H1 (cell line): ENCODE data around the gene UBE2D3. TPM values are rescaled to one million over a fixed set of nuclear protein-coding genes. Genes with fewer than 3 reads are reported as not detected.

Experiments used
- CTCF ChIA-PET: fragments of 300-600 bp; sonication (Branson Sonifier 250); formaldehyde crosslinking; loops from one replicate; lab custom pipeline; 2021; ENCODE audit not compliant: partially characterized antibody; lab: Charles Lee
- POLR2A ChIA-PET: fragments of 300-600 bp; sonication (Branson Sonifier 250); formaldehyde crosslinking; loops from one replicate; lab custom pipeline; 2021; ENCODE audit warnings: inconsistent platforms; ENCODE audit not compliant: partially characterized antibody; lab: Charles Lee
- DNase-seq, 2 experiments: peaks; one replicate each; pipeline versions ENCODE4 v3.0.0 to v3.0.0-alpha.2; 2010 to 2022; ENCODE audit warnings: low spot score in 2 of 2, low read depth in 1 of 2, mixed read lengths in 1 of 2
- FAIRE-seq: peaks from 2 replicates; lab custom pipeline; 2011; peaks lifted over from hg19 to GRCh38; lab: Jason Lieb, UNC
- H2AFZ ChIP-seq: 2 replicates; pipeline ENCODE4 v1.8.1; 2012; ENCODE audit warnings: low read length, inconsistent platforms
- H2AK5ac ChIP-seq: 2 replicates; pipeline ENCODE4 v1.6.1; 2013; ENCODE audit warnings: low read depth, low read length
- H2BK120ac ChIP-seq: replicated peaks from 2 replicates; pipeline ENCODE3; 2013; ENCODE audit warnings: low read depth, low read length, inconsistent platforms
- H2BK12ac ChIP-seq: 2 replicates; pipeline ENCODE4 v1.6.1; 2013; ENCODE audit warnings: low read depth, low read length
- H2BK15ac ChIP-seq: 2 replicates; pipeline ENCODE4 v1.6.1; 2013; ENCODE audit warnings: low read length
- H2BK20ac ChIP-seq: 2 replicates; pipeline ENCODE4 v1.6.1; 2013; ENCODE audit warnings: low read length
- H2BK5ac ChIP-seq: 2 replicates; pipeline ENCODE4 v1.6.1; 2013; ENCODE audit warnings: low read depth, low read length
- H3K14ac ChIP-seq: 2 replicates; pipeline ENCODE4 v1.6.1; 2013; ENCODE audit warnings: inconsistent platforms; ENCODE audit not compliant: insufficient read length
- H3K18ac ChIP-seq: 2 replicates; pipeline ENCODE4 v1.6.1; 2013; ENCODE audit warnings: low read length; ENCODE audit errors: extremely low read depth
- H3K23ac ChIP-seq: 2 replicates; pipeline ENCODE4 v1.6.1; 2013; ENCODE audit warnings: inconsistent platforms; ENCODE audit not compliant: insufficient read length
- H3K23me2 ChIP-seq: 2 replicates; pipeline ENCODE4 v1.6.1; 2013; ENCODE audit warnings: low read depth, low read length
- H3K27ac ChIP-seq: 2 replicates; pipeline ENCODE4 v1.6.1; 2011; ENCODE audit warnings: low read depth, low read length, inconsistent platforms
- H3K27me3 ChIP-seq, 4 experiments: replicated peaks in 1 of 4; 1 replicate in 1 of 4; 2 replicates in 3 of 4; pipeline versions ENCODE4 v1.6.1 to v1.8.1; 2011 to 2013; ENCODE audit warnings: low read length in 3 of 4, mild to moderate bottlenecking in 3 of 4, inconsistent platforms in 2 of 4, mixed read lengths in 2 of 4, moderate library complexity in 1 of 4; ENCODE audit not compliant: control insufficient read depth in 3 of 4, insufficient read depth in 3 of 4; ENCODE audit errors: extremely low read depth in 1 of 4
- H3K36me3 ChIP-seq, 4 experiments: 2 replicates each; pipeline versions ENCODE4 v1.6.1 to v1.8.1; 2011 to 2013; ENCODE audit warnings: mild to moderate bottlenecking in 4 of 4, low read length in 3 of 4, moderate library complexity in 2 of 4, control low read depth in 1 of 4, inconsistent platforms in 1 of 4; ENCODE audit not compliant: insufficient read depth in 4 of 4, control insufficient read depth in 2 of 4
- H3K4ac ChIP-seq: replicated peaks from 2 replicates; pipeline ENCODE3; 2013; ENCODE audit warnings: low read length, low read depth, mixed read lengths, inconsistent platforms; ENCODE audit not compliant: insufficient read length
- H3K4me1 ChIP-seq, 4 experiments: replicated peaks in 1 of 4; 1 replicate in 1 of 4; 2 replicates in 3 of 4; pipeline versions ENCODE4 v1.6.1 to v1.8.1; 2011 to 2013; ENCODE audit warnings: low read length in 3 of 4, inconsistent platforms in 2 of 4, mixed read lengths in 1 of 4; ENCODE audit not compliant: insufficient read depth in 4 of 4, control insufficient read depth in 3 of 4
- H3K4me2 ChIP-seq, 2 experiments: 2 replicates each; pipeline versions ENCODE4 v1.6.1 to v1.8.1; 2011 to 2013; ENCODE audit warnings: low read depth in 2 of 2, low read length in 2 of 2, control low read depth in 1 of 2, inconsistent platforms in 1 of 2, mild to moderate bottlenecking in 1 of 2; ENCODE audit not compliant: insufficient read depth in 1 of 2
- H3K4me3 ChIP-seq, 4 experiments: fragments of 200-600, 300-600 bp in 1 of 4; sonication (generic), shearing (Covaris generic), sonication (Bioruptor Twin) in 1 of 4; 2 replicates each; pipeline versions ENCODE4 v1.5.1 to v1.8.1; 2011 to 2016; ENCODE audit warnings: low read length in 4 of 4, low read depth in 3 of 4, control low read depth in 2 of 4, inconsistent platforms in 2 of 4, mild to moderate bottlenecking in 2 of 4, mixed read lengths in 1 of 4, moderate library complexity in 1 of 4; ENCODE audit not compliant: insufficient read depth in 2 of 4; ENCODE audit errors: extremely low read depth in 1 of 4
- H3K56ac ChIP-seq: replicated peaks from 2 replicates; pipeline ENCODE3; 2013; ENCODE audit warnings: low read depth, mild to moderate bottlenecking, mixed read lengths, low read length, inconsistent platforms; ENCODE audit not compliant: insufficient read length
- H3K79me1 ChIP-seq: 2 replicates; pipeline ENCODE4 v1.6.1; 2013; ENCODE audit warnings: low read depth, low read length, control low read depth
- H3K79me2 ChIP-seq, 2 experiments: 2 replicates each; pipeline versions ENCODE4 v1.6.1 to v1.8.1; 2012 to 2013; ENCODE audit warnings: low read length in 2 of 2, mild to moderate bottlenecking in 2 of 2, inconsistent platforms in 1 of 2; ENCODE audit not compliant: insufficient read depth in 2 of 2, control insufficient read depth in 1 of 2
- H3K9ac ChIP-seq, 4 experiments: replicated peaks in 1 of 4; 1 replicate in 1 of 4; 2 replicates in 3 of 4; pipeline versions ENCODE4 v1.6.1 to v1.8.1; 2011 to 2013; ENCODE audit warnings: low read depth in 3 of 4, low read length in 3 of 4, control low read depth in 2 of 4, mild to moderate bottlenecking in 2 of 4, moderate library complexity in 2 of 4, inconsistent platforms in 1 of 4; ENCODE audit errors: extremely low read depth in 1 of 4
- H3K9me3 ChIP-seq, 2 experiments: 2 replicates each; pipeline versions ENCODE4 v1.6.1 to v1.8.1; 2012 to 2013; ENCODE audit warnings: mild to moderate bottlenecking in 2 of 2, moderate library complexity in 2 of 2, control low read depth in 1 of 2, inconsistent platforms in 1 of 2, low read depth in 1 of 2, low read length in 1 of 2, mixed read lengths in 1 of 2; ENCODE audit not compliant: insufficient read depth in 2 of 2
- H4K20me1 ChIP-seq, 2 experiments: replicated peaks in 1 of 2; 2 replicates each; pipeline versions ENCODE3 to v1.8.1; 2011 to 2013; ENCODE audit warnings: inconsistent platforms in 2 of 2, low read length in 2 of 2, mild to moderate bottlenecking in 1 of 2; ENCODE audit not compliant: insufficient read depth in 2 of 2, control insufficient read depth in 1 of 2
- H4K5ac ChIP-seq: 2 replicates; pipeline ENCODE4 v1.6.1; 2013; ENCODE audit warnings: low read length, low read depth, mixed read lengths, inconsistent platforms; ENCODE audit not compliant: insufficient read length
- H4K8ac ChIP-seq: 2 replicates; pipeline ENCODE4 v1.8.0; 2013; ENCODE audit warnings: mild to moderate bottlenecking, moderate library complexity, low read length, inconsistent platforms; ENCODE audit not compliant: insufficient read depth; ENCODE audit errors: extremely low read depth
- H4K91ac ChIP-seq: replicated peaks from 2 replicates; pipeline ENCODE3; 2013; ENCODE audit warnings: low read length, mixed read lengths, inconsistent platforms; ENCODE audit not compliant: insufficient read length
- BCL11A ChIP-seq, 2 experiments: IDR thresholded peaks; one replicate each; pipeline ENCODE4 v1.6.1; 2011; ENCODE audit warnings: low read depth in 2 of 2, low read length in 2 of 2, mild to moderate bottlenecking in 2 of 2
- BRCA1 ChIP-seq: IDR thresholded peaks from 2 replicates; pipeline ENCODE4 v1.6.1; 2012; ENCODE audit warnings: low read depth, low read length, improper control_type of control experiment
- CHD1 ChIP-seq: IDR thresholded peaks from 2 replicates; pipeline ENCODE4 v1.6.1; 2012; ENCODE audit warnings: low read depth, low read length, improper control_type of control experiment
- CTBP2 ChIP-seq: IDR thresholded peaks from 2 replicates; pipeline ENCODE4 v1.7.0; 2011; ENCODE audit warnings: borderline replicate concordance, mild to moderate bottlenecking, moderate library complexity, mixed read lengths, low read length; ENCODE audit not compliant: insufficient read depth, insufficient read length
- HDAC2 ChIP-seq, 2 experiments: fragments of 300-600 bp in 1 of 2; sonication (generic) in 1 of 2; IDR thresholded peaks; 2 replicates each; pipeline ENCODE4 v1.6.1; 2011 to 2012; ENCODE audit warnings: low read depth in 2 of 2, low read length in 2 of 2, mild to moderate bottlenecking in 2 of 2, moderate library complexity in 2 of 2, borderline replicate concordance in 1 of 2, inconsistent platforms in 1 of 2
- HDAC6 ChIP-seq: IDR thresholded peaks from one replicate; pipeline ENCODE4 v1.7.1; 2012; ENCODE audit warnings: low read depth, mild to moderate bottlenecking, inconsistent platforms, low read length, moderate library complexity
- KDM4A ChIP-seq: IDR thresholded peaks from one replicate; pipeline ENCODE4 v1.7.1; 2012; ENCODE audit warnings: low read depth, mild to moderate bottlenecking, moderate library complexity, low read length, inconsistent platforms; ENCODE audit not compliant: severe bottlenecking
- NANOG ChIP-seq: IDR thresholded peaks from 2 replicates; pipeline ENCODE4 v1.6.1; 2011; ENCODE audit warnings: low read length, low read depth, mild to moderate bottlenecking, inconsistent platforms; ENCODE audit not compliant: insufficient read depth, poor library complexity, severe bottlenecking
- SP4 ChIP-seq: IDR thresholded peaks from 2 replicates; pipeline ENCODE4 v1.6.1; 2012; ENCODE audit warnings: low read length, inconsistent platforms
- WGBS, 2 experiments: shearing (Covaris generic) in 1 of 2; methylation state at CpG; one replicate each; pipeline versions ENCODE4 v1.1.6 to v1.1.7; 2013 to 2015; ENCODE audit warnings: low lambda C conversion rate in 2 of 2, mixed read lengths in 2 of 2, inconsistent platforms in 1 of 2, low coverage in 1 of 2, missing lambda C conversion rate in 1 of 2; ENCODE audit not compliant: insufficient replicate concordance in 2 of 2, insufficient coverage in 1 of 2, insufficient read length in 1 of 2; ENCODE audit errors: extremely low coverage in 1 of 2, missing lambda C conversion rate in 1 of 2; 5-methylcytosine and 5-hydroxymethylcytosine counted together
- polyA plus RNA-seq, 7 experiments: library from polyadenylated mRNA; depleted of rRNA in 3 of 7; stranded (reverse) in 5 of 7; unstranded in 2 of 7; fragments of >200 nt in 5 of 7; fragments of 200-250 nt in 2 of 7; gene quantifications; 1 replicate in 5 of 7; 2 replicates in 1 of 7; 4 replicates in 1 of 7; pipeline versions ENCODE4 v1.2.1 to v1.2.3, GENCODE V29; 2011 to 2013; ENCODE audit warnings: missing spikeins in 2 of 7, mixed read lengths in 2 of 7
- total RNA-seq: library from RNA; stranded (reverse); fragmentation: NEBNext Ultra II Directional; extraction: Animal tissue kit (Norgen Biotek cat#: 25700); gene quantifications from 2 replicates; pipeline ENCODE4 v1.2.1, GENCODE V29; 2021
- TF ChIP-seq, protein P1 (sequence below): IDR thresholded peaks from 2 replicates; pipeline ENCODE4 v1.6.1; 2012; ENCODE audit warnings: low read length, inconsistent platforms

UBE2D3 gene
- total and polyA plus RNA-seq, 2 of the 8 experiments (the other 6 are each of a cell fraction or from before 2014, with no cell fraction given), result 396 to 544 TPM

DNA sequence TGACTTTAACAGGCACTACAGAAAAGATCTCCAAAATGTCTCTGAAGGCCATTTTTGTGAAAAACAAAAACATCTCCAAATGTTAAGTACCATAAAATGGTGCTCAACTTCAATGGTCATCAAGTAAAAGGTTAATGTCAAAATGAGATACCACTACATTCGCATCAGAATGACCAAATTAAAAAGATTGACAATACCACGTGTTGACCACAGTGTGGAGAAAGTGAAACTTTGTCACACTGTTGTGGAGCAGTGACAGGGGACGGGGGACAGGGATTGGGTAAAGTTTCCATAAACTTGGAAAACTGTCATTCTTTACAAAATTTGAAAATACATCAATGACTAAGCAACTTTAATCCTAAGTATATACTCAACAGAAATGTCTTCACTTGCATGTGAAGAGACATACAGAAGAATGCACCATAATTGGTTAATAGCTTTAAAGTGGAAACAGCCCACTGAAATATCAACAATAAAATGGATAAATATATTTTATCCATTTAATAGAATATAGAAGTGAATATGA is 22.3 kb upstream of the UBE2D3 start:
- no peak overlapping the region for H4K5ac ChIP-seq
- ChIA-PET POLR2A (interaction anchor here (7.6 kb wide), 1 partner anchor 21 kb away, joined by 34 read pairs; the partner anchor contains the start of gene UBE2D3), CTCF (no interaction called here)
- H3K9me3 ChIP-seq, result no peaks in the 10 kb centered on the region
- no peak for DNase-seq
- no peak overlapping the region for H4K91ac ChIP-seq
- no peak overlapping the region for H3K23ac ChIP-seq
- H3K23me2 ChIP-seq, result no peaks in the 10 kb centered on the region
- no peak for FAIRE-seq
- no peak overlapping the region for H2BK5ac ChIP-seq
- H2BK120ac ChIP-seq, result no peak overlapping the region
- no peak overlapping the region for H3K27ac ChIP-seq
- no peak overlapping the region for H2AFZ ChIP-seq
- H3K79me2 ChIP-seq, result no peaks in the 10 kb centered on the region
- H2BK20ac ChIP-seq, result no peak overlapping the region
- H3K79me1 ChIP-seq, result no peaks in the 10 kb centered on the region
- H3K4ac ChIP-seq, result no peak overlapping the region
- H3K27me3 ChIP-seq, result no peaks in the 10 kb centered on the region
- TF ChIP-seq, protein P1, sequence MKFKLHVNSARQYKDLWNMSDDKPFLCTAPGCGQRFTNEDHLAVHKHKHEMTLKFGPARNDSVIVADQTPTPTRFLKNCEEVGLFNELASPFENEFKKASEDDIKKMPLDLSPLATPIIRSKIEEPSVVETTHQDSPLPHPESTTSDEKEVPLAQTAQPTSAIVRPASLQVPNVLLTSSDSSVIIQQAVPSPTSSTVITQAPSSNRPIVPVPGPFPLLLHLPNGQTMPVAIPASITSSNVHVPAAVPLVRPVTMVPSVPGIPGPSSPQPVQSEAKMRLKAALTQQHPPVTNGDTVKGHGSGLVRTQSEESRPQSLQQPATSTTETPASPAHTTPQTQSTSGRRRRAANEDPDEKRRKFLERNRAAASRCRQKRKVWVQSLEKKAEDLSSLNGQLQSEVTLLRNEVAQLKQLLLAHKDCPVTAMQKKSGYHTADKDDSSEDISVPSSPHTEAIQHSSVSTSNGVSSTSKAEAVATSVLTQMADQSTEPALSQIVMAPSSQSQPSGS, result no peak
- TF ChIP-seq BRCA1 (no peak), HDAC2 (IDR thresholded peaks at IDR 0.05; ENCODE audit: borderline replicate concordance in 1 of 2, low read depth in 2 of 2, low read length in 2 of 2) (no peak), CTBP2 (no peak), BCL11A (IDR thresholded peaks at IDR 0.05; ENCODE audit: low read depth in 2 of 2, low read length in 2 of 2) (no peak), HDAC6 (no peak), NANOG (no peak), KDM4A (no peak), CHD1 (no peak), SP4 (no peak)
- no peaks in the 10 kb centered on the region for H4K20me1 ChIP-seq
- no peaks in the 10 kb centered on the region for H3K36me3 ChIP-seq
- H2AK5ac ChIP-seq, result no peak overlapping the region
- no peak overlapping the region for H4K8ac ChIP-seq
- H3K14ac ChIP-seq, result no peak overlapping the region
- no peak overlapping the region for H3K9ac ChIP-seq
- H3K4me3 ChIP-seq, result no peak overlapping the region
- H3K56ac ChIP-seq, result no peak overlapping the region
- peaks cover 0 to 3% (median 0%) of the 10 kb centered on the region in 4 experiments; a peak in 1 of 7 replicates for H3K4me1 ChIP-seq
- no peak overlapping the region for H2BK12ac ChIP-seq
- H3K4me2 ChIP-seq, result no peak overlapping the region
- 68% methylated on average over 3 of the region's 3 CpGs; no CpG with 5 or more reads in 1 of the 2 experiments for WGBS, 2 experiments
- H2BK15ac ChIP-seq, result no peak overlapping the region
- no peak overlapping the region for H3K18ac ChIP-seq
